Body of pancreas (tissue), 4 donors: ENCODE measurements around the gene LRRC7.

Experiments
- CTCF ChIP-seq, 7 experiments: fragments of 450-650 bp in 4 of 7; fragments of 200-600 bp in 3 of 7; sonication (generic) in 3 of 7; IDR thresholded peaks; one replicate each; pipeline ENCODE4 v1.5.1; 2016 to 2019; ENCODE audit warnings: antibody characterized with exemption in 7 of 7
- POLR2A ChIP-seq, 3 donors: fragments of 450-650 bp; IDR thresholded peaks; one replicate each; pipeline ENCODE4 v1.6.1; 2016; ENCODE audit warnings: antibody characterized with exemption in 3 of 3, mild to moderate bottlenecking in 2 of 3

DNA sequence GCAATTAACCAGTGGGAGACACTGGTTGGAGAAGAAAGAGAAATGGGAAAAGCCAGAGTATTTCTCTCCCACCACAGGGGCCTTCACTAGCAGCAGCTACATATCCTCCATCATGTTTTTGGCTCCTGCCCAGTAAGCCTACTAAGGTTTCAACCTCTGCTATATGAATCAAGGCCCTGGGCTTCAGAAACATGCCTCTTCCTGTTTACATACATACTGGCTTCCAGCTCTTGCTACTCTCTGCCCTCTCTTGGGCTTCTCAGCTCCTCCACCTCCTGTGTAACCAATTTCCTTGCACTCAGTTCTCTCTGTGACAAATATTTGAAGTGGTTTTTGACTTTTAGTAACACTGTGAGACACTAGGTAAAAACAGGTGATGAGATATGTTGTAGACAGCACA, 80.8 kb downstream of the LRRC7 start:
- TF ChIP-seq POLR2A (IDR thresholded peaks at IDR 0.05), result no peak
- TF ChIP-seq CTCF (IDR thresholded peaks at IDR 0.05), result no peak
